Progenitor cell of endocrine pancreas (in vitro differentiated cells): ENCODE data around the gene SLIT3. TPM values are rescaled to one million over a fixed set of nuclear protein-coding genes. Genes with fewer than 3 reads are reported as not detected.

ENCODE experiments used
- DNase-seq: peaks from one replicate; pipeline ENCODE4 v3.0.0; 2021; ENCODE audit warnings: low spot score; ENCODE audit not compliant: unreplicated experiment
- H3K27ac Mint-ChIP-seq: 2 replicates; pipeline ENCODE4 v1.8.0; 2021; ENCODE audit warnings: mild to moderate bottlenecking, moderate library complexity, mixed read lengths
- H3K27me3 Mint-ChIP-seq: 2 replicates; pipeline ENCODE4 v1.8.0; 2021; ENCODE audit warnings: mixed read lengths
- H3K36me3 Mint-ChIP-seq: 2 replicates; pipeline ENCODE4 v1.8.0; 2022; ENCODE audit warnings: mixed read lengths; ENCODE audit not compliant: insufficient read depth
- H3K4me1 Mint-ChIP-seq: 2 replicates; pipeline ENCODE4 v1.8.0; 2021; ENCODE audit warnings: low read depth, mixed read lengths
- H3K4me3 Mint-ChIP-seq: 2 replicates; pipeline ENCODE4 v1.8.0; 2021; ENCODE audit warnings: low read depth, mild to moderate bottlenecking, moderate library complexity, mixed read lengths
- H3K9me3 Mint-ChIP-seq: 2 replicates; pipeline ENCODE4 v1.8.0; 2021; ENCODE audit warnings: low read depth, mixed read lengths
- CTCF ChIP-seq: fragments of 200-600 bp; sonication (generic); IDR thresholded peaks from one replicate; pipeline ENCODE4 v1.5.0; 2021; ENCODE audit warnings: antibody characterized with exemption, mild to moderate bottlenecking; ENCODE audit not compliant: unreplicated experiment
- total RNA-seq: library from RNA; stranded (reverse); gene quantifications from 2 replicates; pipeline ENCODE4 v1.2.1, GENCODE V29; 2021

The SLIT3 gene
- total RNA-seq, 1 donor from 2014 or later: 18.8 TPM

- no peak overlapping the region for H3K4me3 Mint-ChIP-seq
- H3K36me3 Mint-ChIP-seq: peaks cover 2% of the 10 kb centered on the region
- H3K27ac Mint-ChIP-seq: no peak overlapping the region
- no peak for TF ChIP-seq CTCF
- peaks cover 20% of the 10 kb centered on the region for H3K4me1 Mint-ChIP-seq
- no peaks in the 10 kb centered on the region for H3K27me3 Mint-ChIP-seq
- no peak for DNase-seq
- H3K9me3 Mint-ChIP-seq: peaks cover 6% of the 10 kb centered on the region
Measured at GRCh38 chr5:169121630-169122420, 179.1 kb downstream of the SLIT3 start.

GRCh38 chr5:169119288-169120048, 181.5 kb downstream of the SLIT3 start:
- Mint-ChIP-seq H3K36me3 (peaks cover 2% of the 10 kb centered on the region), H3K27me3 (no peaks in the 10 kb centered on the region), H3K9me3 (peaks cover 6% of the 10 kb centered on the region), H3K27ac (no peak overlapping the region), H3K4me3 (no peak overlapping the region), H3K4me1 (peaks cover 4% of the 10 kb centered on the region)
- DNase-seq: no peak
- no peak for TF ChIP-seq CTCF

- no peak for DNase-seq
- peaks cover 4% of the 10 kb centered on the region for H3K4me1 Mint-ChIP-seq
Measured at GRCh38 chr5:169116961-169117461, 183.9 kb downstream of the SLIT3 start.

GRCh38 chr5:169115461-169116124, 185.3 kb downstream of the SLIT3 start:
- peaks cover 4% of the 10 kb centered on the region for H3K27me3 Mint-ChIP-seq
- no peak for TF ChIP-seq CTCF
- peaks cover 4% of the 10 kb centered on the region for H3K4me1 Mint-ChIP-seq
- H3K27ac Mint-ChIP-seq: no peak overlapping the region
- H3K9me3 Mint-ChIP-seq: no peaks in the 10 kb centered on the region
- H3K4me3 Mint-ChIP-seq: no peak overlapping the region
- no peak for DNase-seq
- no peaks in the 10 kb centered on the region for H3K36me3 Mint-ChIP-seq

More at GRCh38 chr5:169116961-169117461, 183.9 kb downstream of the SLIT3 start:
- TF ChIP-seq CTCF: no peak
- Mint-ChIP-seq H3K27me3 (peaks cover 4% of the 10 kb centered on the region), H3K4me3 (no peak overlapping the region), H3K36me3 (no peaks in the 10 kb centered on the region), H3K27ac (no peak overlapping the region), H3K9me3 (no peaks in the 10 kb centered on the region)
